Trophoblast cell (in vitro differentiated cells and primary cell): Measurements from ENCODE around the gene PARK7.

Experiments used
- DNase-seq, 2 donors: peaks; one replicate each; pipeline ENCODE4 v3.0.0-alpha.2; 2016
- H2AFZ ChIP-seq: 2 replicates; pipeline ENCODE4 v1.6.1; 2013; ENCODE audit warnings: low read length, moderate library complexity, mild to moderate bottlenecking; ENCODE audit not compliant: insufficient read depth, poor library complexity
- H2AK5ac ChIP-seq: 2 replicates; pipeline ENCODE4 v1.6.1; 2013; ENCODE audit warnings: mild to moderate bottlenecking, low read length
- H2BK120ac ChIP-seq: 2 replicates; pipeline ENCODE4 v1.6.1; 2013; ENCODE audit warnings: low read length, mild to moderate bottlenecking, moderate library complexity; ENCODE audit not compliant: insufficient read depth, poor library complexity
- H2BK12ac ChIP-seq: 2 replicates; pipeline ENCODE4 v1.6.1; 2013; ENCODE audit warnings: mild to moderate bottlenecking, low read length, moderate library complexity
- H2BK5ac ChIP-seq: 2 replicates; pipeline ENCODE4 v1.6.1; 2013; ENCODE audit warnings: low read length, low read depth, moderate library complexity, mild to moderate bottlenecking; ENCODE audit not compliant: poor library complexity
- H3K14ac ChIP-seq: 2 replicates; pipeline ENCODE4 v1.6.1; 2013; ENCODE audit warnings: mild to moderate bottlenecking, low read length
- H3K18ac ChIP-seq: 2 replicates; pipeline ENCODE4 v1.6.1; 2013; ENCODE audit warnings: mild to moderate bottlenecking, low read length
- H3K23ac ChIP-seq: 2 replicates; pipeline ENCODE4 v1.6.1; 2013; ENCODE audit warnings: low read length
- H3K27ac ChIP-seq: 2 replicates; pipeline ENCODE4 v1.5.1; 2013; ENCODE audit warnings: low read depth, mild to moderate bottlenecking, inconsistent platforms, low read length, moderate library complexity
- H3K27me3 ChIP-seq: 2 replicates; pipeline ENCODE4 v1.6.1; 2013; ENCODE audit warnings: inconsistent platforms, mild to moderate bottlenecking, low read length, moderate library complexity; ENCODE audit not compliant: insufficient read depth
- H3K36me3 ChIP-seq, 2 experiments: 1 replicate in 1 of 2; 2 replicates in 1 of 2; pipeline ENCODE4 v1.6.1; 2013; ENCODE audit warnings: low read length in 2 of 2, mild to moderate bottlenecking in 2 of 2, moderate library complexity in 1 of 2; ENCODE audit not compliant: insufficient read depth in 2 of 2, control insufficient read depth in 1 of 2
- H3K4ac ChIP-seq: 2 replicates; pipeline ENCODE4 v1.6.1; 2013; ENCODE audit warnings: low read depth, mild to moderate bottlenecking, low read length, moderate library complexity
- H3K4me1 ChIP-seq, 2 experiments: 1 replicate in 1 of 2; 2 replicates in 1 of 2; pipeline ENCODE4 v1.6.1; 2013; ENCODE audit warnings: low read length in 2 of 2, mild to moderate bottlenecking in 2 of 2, moderate library complexity in 1 of 2; ENCODE audit not compliant: insufficient read depth in 2 of 2, control insufficient read depth in 1 of 2
- H3K4me2 ChIP-seq: 2 replicates; pipeline ENCODE4 v1.6.1; 2013; ENCODE audit warnings: inconsistent platforms, mild to moderate bottlenecking, low read length, moderate library complexity
- H3K4me3 ChIP-seq: 2 replicates; pipeline ENCODE4 v1.5.1; 2013; ENCODE audit warnings: mild to moderate bottlenecking, low read depth, low read length, inconsistent platforms
- H3K79me1 ChIP-seq: one replicate; pipeline ENCODE4 v1.6.1; 2013; ENCODE audit warnings: low read length
- H3K79me2 ChIP-seq: 2 replicates; pipeline ENCODE4 v1.6.1; 2013; ENCODE audit warnings: low read length, mild to moderate bottlenecking; ENCODE audit not compliant: control insufficient read depth, insufficient read depth, poor library complexity
- H3K9ac ChIP-seq: 2 replicates; pipeline ENCODE4 v1.6.1; 2013; ENCODE audit warnings: mild to moderate bottlenecking, low read length
- H3K9me3 ChIP-seq: 2 replicates; pipeline ENCODE4 v1.6.1; 2013; ENCODE audit warnings: low read depth, mild to moderate bottlenecking, control low read depth, inconsistent platforms, low read length; ENCODE audit not compliant: insufficient read depth
- H4K12ac ChIP-seq: 2 replicates; pipeline ENCODE4 v1.6.1; 2013; ENCODE audit warnings: low read depth, mild to moderate bottlenecking, low read length, moderate library complexity
- H4K8ac ChIP-seq: 2 replicates; pipeline ENCODE4 v1.6.1; 2013; ENCODE audit warnings: low read depth, mild to moderate bottlenecking, low read length, moderate library complexity
- H4K91ac ChIP-seq: one replicate; pipeline ENCODE4 v1.6.1; 2013; ENCODE audit warnings: low read depth, mild to moderate bottlenecking, low read length, moderate library complexity
- WGBS: extraction: QIAGEN DNeasy Blood & Tissue Kit; methylation state at CpG from one replicate; pipeline ENCODE4 v1.1.7; 2013; ENCODE audit warnings: missing lambda C conversion rate; ENCODE audit not compliant: insufficient read length, insufficient coverage; ENCODE audit errors: extremely low coverage; 5-methylcytosine and 5-hydroxymethylcytosine counted together

The PARK7 gene

DNA sequence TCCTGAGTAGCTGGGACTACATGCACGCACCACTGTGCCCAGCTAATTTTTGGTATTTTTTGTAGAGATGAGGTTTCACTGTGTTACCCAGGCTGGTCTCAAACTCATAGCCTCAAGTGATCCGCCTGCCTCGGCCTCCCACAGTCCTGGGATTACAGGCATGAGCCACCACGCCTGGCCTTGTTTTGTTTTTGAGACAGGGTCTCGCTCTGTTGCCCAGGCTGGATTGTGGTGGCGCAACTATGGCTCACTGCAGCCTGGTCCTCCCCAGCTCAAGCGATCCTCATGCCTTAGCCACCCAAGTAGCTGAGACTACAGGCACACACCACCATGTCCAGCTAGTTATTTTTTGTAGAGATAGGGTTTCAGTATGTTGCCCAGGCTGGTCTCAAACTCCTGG, 26.0 kb downstream of the PARK7 start:
- no peak overlapping the region for H3K4me2 ChIP-seq
- peaks cover 14 to 16% of the 10 kb centered on the region in 2 experiments for H3K4me1 ChIP-seq
- H2AFZ ChIP-seq, result no peak overlapping the region
- H3K9ac ChIP-seq, result no peak overlapping the region
- no peak for DNase-seq
- no peak overlapping the region for H3K4ac ChIP-seq
- peaks cover 29 to 36% of the 10 kb centered on the region in 2 experiments for H3K36me3 ChIP-seq
- no peak overlapping the region for H4K8ac ChIP-seq
- H2BK120ac ChIP-seq, result no peak overlapping the region
- H3K79me1 ChIP-seq, result peaks cover 15% of the 10 kb centered on the region
- no peak overlapping the region for H2BK5ac ChIP-seq
- H3K27ac ChIP-seq, result no peak overlapping the region
- H3K27me3 ChIP-seq, result no peaks in the 10 kb centered on the region
- no peak overlapping the region for H3K23ac ChIP-seq
- no peak overlapping the region for H4K91ac ChIP-seq
- H3K4me3 ChIP-seq, result no peak overlapping the region
- peak overlapping the region; percentile 71 for H2AK5ac ChIP-seq
- H3K9me3 ChIP-seq, result no peaks in the 10 kb centered on the region
- H2BK12ac ChIP-seq, result peak overlapping the region; percentile 83
- peaks cover 6% of the 10 kb centered on the region for H3K79me2 ChIP-seq
- H3K18ac ChIP-seq, result no peak overlapping the region
- peak overlapping the region; percentile 66 for H3K14ac ChIP-seq
- WGBS, result no CpG with 5 or more reads among the region's 7 CpGs
- no peak overlapping the region for H4K12ac ChIP-seq

DNA sequence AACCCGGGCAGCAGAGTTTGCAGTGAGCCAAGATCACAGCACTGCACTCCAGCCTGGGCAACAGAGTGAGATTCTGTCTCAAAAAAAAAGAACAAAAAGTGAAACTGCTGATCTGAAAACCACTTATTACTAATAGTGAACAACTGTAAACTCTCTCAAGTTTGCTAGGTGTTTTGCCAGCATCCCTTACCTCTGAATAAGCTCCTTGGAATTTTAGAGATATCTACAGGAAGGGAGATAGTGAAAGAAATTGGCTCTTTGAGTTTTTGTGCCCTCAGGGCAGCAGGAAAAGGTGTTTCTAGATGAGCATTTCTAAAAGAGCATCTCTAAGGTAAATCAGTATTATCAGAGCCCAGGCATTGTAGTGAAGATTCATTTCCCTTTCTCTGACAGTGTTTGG, 27.1 kb downstream of the PARK7 start:
- Histone ChIP-seq H2AK5ac (no peak overlapping the region), H3K9ac (no peak overlapping the region), H3K9me3 (no peaks in the 10 kb centered on the region), H3K27ac (peak overlapping the region; percentile 56), H2AFZ (no peak overlapping the region), H3K18ac (no peak overlapping the region), H2BK120ac (peak overlapping the region; percentile 28), H3K79me1 (peaks cover 10% of the 10 kb centered on the region), H3K4me2 (no peak overlapping the region), H4K12ac (no peak overlapping the region), H3K23ac (no peak overlapping the region), H2BK12ac (no peak overlapping the region), H4K91ac (no peak overlapping the region), H2BK5ac (no peak overlapping the region), H3K4me3 (no peak overlapping the region), H3K14ac (no peak overlapping the region), H3K36me3 (peaks cover 22 to 29% of the 10 kb centered on the region in 2 experiments), H3K27me3 (no peaks in the 10 kb centered on the region), H4K8ac (no peak overlapping the region), H3K4ac (no peak overlapping the region), H3K79me2 (peaks cover 1% of the 10 kb centered on the region), H3K4me1 (peaks cover 9 to 11% of the 10 kb centered on the region in 2 experiments)
- DNase-seq, result peak; percentile 97 to 100
- WGBS, result no CpG with 5 or more reads among the region's 1 CpG

DNA sequence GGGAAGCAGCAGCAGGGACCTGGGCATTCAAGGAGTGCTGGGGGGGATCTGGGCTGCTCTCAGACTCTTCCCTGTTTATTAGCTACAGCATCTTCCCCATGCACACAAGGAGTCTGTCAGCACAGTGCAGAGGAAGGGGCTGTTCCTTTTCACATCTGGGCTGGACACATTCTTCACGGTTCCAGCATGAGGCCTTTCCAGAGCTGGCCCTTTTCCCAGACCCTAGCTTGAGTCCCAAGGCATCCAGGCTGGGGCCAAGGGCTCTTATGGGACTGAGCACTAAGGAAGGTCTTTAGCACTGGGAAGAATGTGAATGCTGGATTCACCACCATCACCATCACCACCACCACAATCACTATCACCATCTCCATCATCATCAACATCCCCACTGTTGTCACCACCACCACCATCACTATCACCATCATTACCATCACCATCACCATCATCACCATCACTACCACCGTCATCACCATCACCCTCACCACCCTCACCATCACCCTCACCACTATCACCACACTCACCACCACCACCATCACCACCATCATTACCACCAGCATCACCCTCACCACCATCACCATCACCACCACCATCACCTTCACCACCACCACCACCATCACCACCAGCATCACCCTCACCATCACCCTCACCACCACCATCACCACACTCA, 28.4 kb downstream of the PARK7 start:
- Histone ChIP-seq H3K9ac (no peak overlapping the region), H2BK12ac (peak overlapping the region; percentile 51), H3K79me2 (no peaks in the 10 kb centered on the region), H2AK5ac (peak overlapping the region; percentile 38), H2BK5ac (peak overlapping the region; percentile 7), H3K4ac (no peak overlapping the region), H2AFZ (no peak overlapping the region), H4K12ac (no peak overlapping the region), H3K4me1 (peaks cover 9 to 11% of the 10 kb centered on the region in 2 experiments), H3K14ac (peak overlapping the region; percentile 21), H2BK120ac (peak overlapping the region; percentile 26), H3K4me3 (peak overlapping the region; percentile 51), H3K4me2 (no peak overlapping the region), H3K18ac (peak overlapping the region; percentile 24), H3K9me3 (no peaks in the 10 kb centered on the region), H3K27me3 (no peaks in the 10 kb centered on the region), H3K23ac (no peak overlapping the region), H4K91ac (peak overlapping the region; percentile 5), H3K36me3 (peaks cover 13 to 19% of the 10 kb centered on the region in 2 experiments), H4K8ac (peak overlapping the region; percentile 3), H3K27ac (peak overlapping the region; percentile 19), H3K79me1 (peaks cover 10% of the 10 kb centered on the region)
- peak in 1 of 2 donors; percentile 27 for DNase-seq
- WGBS, result no CpG with 5 or more reads among the region's 2 CpGs

DNA sequence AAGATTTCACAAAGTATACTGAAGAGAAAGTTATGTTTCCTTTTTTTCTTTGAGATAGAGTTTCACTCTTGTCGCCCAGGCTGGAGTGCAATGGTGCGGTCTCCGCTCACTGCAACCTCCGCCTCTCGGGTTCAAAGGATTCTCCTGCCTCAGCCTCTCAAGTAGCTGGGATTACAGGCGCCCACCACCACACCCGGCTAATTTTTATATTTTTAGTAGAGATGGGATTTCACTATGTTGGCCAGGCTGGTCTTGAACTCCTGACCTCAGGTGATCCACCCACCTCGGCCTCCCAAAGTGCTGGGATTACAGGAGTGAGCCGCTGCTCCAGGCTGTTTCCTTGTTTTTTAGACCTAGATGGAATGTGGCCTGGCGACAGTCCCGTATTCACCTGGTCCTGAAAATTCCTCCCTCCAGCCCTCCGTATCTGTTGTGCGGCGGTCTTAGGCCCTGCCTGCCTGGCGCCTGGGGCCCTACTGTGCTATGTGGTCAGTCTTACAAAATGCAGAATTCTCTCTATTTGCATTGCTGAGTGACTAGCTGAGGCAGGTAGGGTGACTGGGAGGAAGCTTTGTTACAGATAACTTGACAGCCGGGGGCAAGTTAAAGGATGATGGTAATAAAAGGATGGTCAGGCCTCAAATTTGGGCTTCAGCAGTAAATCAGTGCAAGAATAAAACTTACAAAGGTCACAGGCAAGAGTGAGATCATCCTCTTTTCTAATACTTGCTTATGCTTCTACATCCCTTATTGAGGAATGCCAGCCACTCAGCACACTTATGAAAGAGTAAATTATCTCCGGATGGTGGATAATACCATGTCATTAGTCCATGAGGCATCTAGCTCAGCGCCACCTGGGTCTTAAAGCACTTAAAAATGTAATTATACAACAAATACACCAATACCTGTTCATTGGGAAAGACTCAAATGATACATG, 30.3 kb downstream of the PARK7 start:
- Histone ChIP-seq H3K4me2 (no peak overlapping the region), H3K23ac (no peak overlapping the region), H3K9ac (no peak overlapping the region), H3K9me3 (no peaks in the 10 kb centered on the region), H3K27me3 (no peaks in the 10 kb centered on the region), H3K14ac (no peak overlapping the region), H3K79me1 (peaks cover 10% of the 10 kb centered on the region), H2BK120ac (no peak overlapping the region), H3K4me1 (peaks cover 9 to 11% of the 10 kb centered on the region in 2 experiments), H4K91ac (peak overlapping the region; percentile 43), H3K27ac (peak overlapping the region; percentile 73), H2AK5ac (no peak overlapping the region), H3K36me3 (peaks cover 0 to 5% of the 10 kb centered on the region in 2 experiments), H4K12ac (no peak overlapping the region), H2BK5ac (no peak overlapping the region), H3K18ac (no peak overlapping the region), H4K8ac (no peak overlapping the region), H3K4me3 (no peak overlapping the region), H2BK12ac (no peak overlapping the region), H2AFZ (no peak overlapping the region), H3K79me2 (no peaks in the 10 kb centered on the region), H3K4ac (no peak overlapping the region)
- no CpG with 5 or more reads among the region's 18 CpGs for WGBS
- DNase-seq, result peak; percentile 99
